ENCODE results near the gene GADD45GIP1. TPM values are rescaled to one million over a fixed set of nuclear protein-coding genes. Genes with fewer than 3 reads are reported as not detected.
A peak's percentile ranks its signal among the peaks of the same experiment; 100 is the strongest.
"Not testable (repeated sequence)": the region's sequence is repeated elsewhere in the genome, so short reads cannot be mapped to it uniquely, and the experiment has no call there.

The GADD45GIP1 gene
- total RNA-seq, 1 experiment from 2014 or later: 47.5 TPM

DNA sequence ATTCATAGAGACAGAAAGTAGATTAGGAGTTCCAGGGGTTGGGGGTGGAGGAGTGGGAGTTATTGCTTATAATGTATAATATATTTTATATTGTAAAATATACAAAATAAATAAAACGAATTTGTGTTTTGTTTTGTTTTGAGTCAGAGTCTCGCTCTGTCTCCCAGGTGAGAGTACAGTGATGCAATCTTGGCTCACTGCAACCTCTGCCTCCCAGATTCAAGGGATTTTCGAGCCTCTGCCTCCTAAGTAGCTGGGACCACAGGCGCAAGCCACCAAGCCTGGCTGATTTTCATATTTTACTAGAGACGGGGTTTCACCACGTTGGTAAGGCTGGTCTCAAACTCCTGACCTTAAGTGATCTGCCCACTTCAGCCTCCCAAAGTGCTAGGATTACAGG is 2.5 kb upstream of the GADD45GIP1 start:
- Mint-ChIP-seq H3K36me3 (ENCODE audit: insufficient read depth, unreplicated experiment) (peaks cover 5% of the 10 kb centered on the region), H3K9me3 (ENCODE audit: unreplicated experiment) (no peaks in the 10 kb centered on the region), H3K27ac (ENCODE audit: low read depth, unreplicated experiment) (no peak overlapping the region), H3K4me1 (ENCODE audit: insufficient read depth, unreplicated experiment) (peaks cover 16% of the 10 kb centered on the region), H3K27me3 (ENCODE audit: insufficient read depth, unreplicated experiment) (no peaks in the 10 kb centered on the region), H3K4me3 (ENCODE audit: unreplicated experiment) (no peak overlapping the region)
- POLR2A ChIA-PET: interaction anchor here (1.7 to 2.0 kb wide), 2 partner anchors 12 to 13 kb away, joined by 3 to 4 read pairs; no protein-coding TSS in a partner anchor
- no peak for DNase-seq (ENCODE audit: unreplicated experiment)
- CTCF ChIA-PET: interaction anchor here (0.6 kb wide), 1 partner anchor 439 kb away, joined by 3 read pairs; no protein-coding TSS in a partner anchor
- intact Hi-C loops (cut with micrococcal nuclease): no loop called here
- no TSS peak for BruUV-seq (replicated peaks)
- TF ChIP-seq, protein P1, sequence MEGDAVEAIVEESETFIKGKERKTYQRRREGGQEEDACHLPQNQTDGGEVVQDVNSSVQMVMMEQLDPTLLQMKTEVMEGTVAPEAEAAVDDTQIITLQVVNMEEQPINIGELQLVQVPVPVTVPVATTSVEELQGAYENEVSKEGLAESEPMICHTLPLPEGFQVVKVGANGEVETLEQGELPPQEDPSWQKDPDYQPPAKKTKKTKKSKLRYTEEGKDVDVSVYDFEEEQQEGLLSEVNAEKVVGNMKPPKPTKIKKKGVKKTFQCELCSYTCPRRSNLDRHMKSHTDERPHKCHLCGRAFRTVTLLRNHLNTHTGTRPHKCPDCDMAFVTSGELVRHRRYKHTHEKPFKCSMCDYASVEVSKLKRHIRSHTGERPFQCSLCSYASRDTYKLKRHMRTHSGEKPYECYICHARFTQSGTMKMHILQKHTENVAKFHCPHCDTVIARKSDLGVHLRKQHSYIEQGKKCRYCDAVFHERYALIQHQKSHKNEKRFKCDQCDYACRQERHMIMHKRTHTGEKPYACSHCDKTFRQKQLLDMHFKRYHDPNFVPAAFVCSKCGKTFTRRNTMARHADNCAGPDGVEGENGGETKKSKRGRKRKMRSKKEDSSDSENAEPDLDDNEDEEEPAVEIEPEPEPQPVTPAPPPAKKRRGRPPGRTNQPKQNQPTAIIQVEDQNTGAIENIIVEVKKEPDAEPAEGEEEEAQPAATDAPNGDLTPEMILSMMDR (IDR thresholded peaks at IDR 0.05; ENCODE audit: unreplicated experiment): no peak

GRCh38 chr19:12957389-12957952 is 448 bp upstream of the GADD45GIP1 start:
- peak overlapping the region; percentile 83 for H3K4me3 Mint-ChIP-seq (ENCODE audit: unreplicated experiment)
- intact Hi-C loops (cut with micrococcal nuclease); H3K9me3 Mint-ChIP-seq (ENCODE audit: unreplicated experiment); BruUV-seq (replicated peaks); DNase-seq (ENCODE audit: unreplicated experiment); H3K27me3 Mint-ChIP-seq (ENCODE audit: insufficient read depth, unreplicated experiment): not testable (repeated sequence)
- ChIA-PET POLR2A (interaction anchor here (1.0 to 3.6 kb wide), 4 partner anchors 8 to 237 kb away, joined by 3 to 51 read pairs (median 10); partner anchors contain the start of gene RAD23A), CTCF (interaction anchor here (0.6 to 6.1 kb wide), 4 partner anchors 8 to 181 kb away, joined by 3 to 39 read pairs (median 4); no protein-coding TSS in a partner anchor)
- H3K36me3 Mint-ChIP-seq (ENCODE audit: insufficient read depth, unreplicated experiment): peaks cover 21% of the 10 kb centered on the region
- peaks cover 23% of the 10 kb centered on the region for H3K4me1 Mint-ChIP-seq (ENCODE audit: insufficient read depth, unreplicated experiment)
- peak overlapping the region; percentile 89 for H3K27ac Mint-ChIP-seq (ENCODE audit: low read depth, unreplicated experiment)

GRCh38 chr19:12955996-12956395 is 1.0 kb downstream of the GADD45GIP1 start:
- peaks cover 23% of the 10 kb centered on the region for H3K4me1 Mint-ChIP-seq (ENCODE audit: insufficient read depth, unreplicated experiment)
- CTCF ChIA-PET: interaction anchor here (1.6 to 6.1 kb wide), 2 partner anchors 9 to 105 kb away, joined by 3 to 39 read pairs; no protein-coding TSS in a partner anchor
- BruUV-seq (replicated peaks): TSS peak; percentile 46
- no peak for DNase-seq (ENCODE audit: unreplicated experiment)
- peaks cover 35% of the 10 kb centered on the region for H3K36me3 Mint-ChIP-seq (ENCODE audit: insufficient read depth, unreplicated experiment)
- TF ChIP-seq, protein P1 (IDR thresholded peaks at IDR 0.05; ENCODE audit: unreplicated experiment): no peak
- intact Hi-C loops (cut with micrococcal nuclease): no loop called here
- no peaks in the 10 kb centered on the region for H3K27me3 Mint-ChIP-seq (ENCODE audit: insufficient read depth, unreplicated experiment)
- POLR2A ChIA-PET: interaction anchor here (0.6 to 3.6 kb wide), 13 partner anchors 8 to 885 kb away, joined by 3 to 51 read pairs (median 3); partner anchors contain the start of genes FARSA, JUNB and RAD23A
- H3K4me3 Mint-ChIP-seq (ENCODE audit: unreplicated experiment): peak overlapping the region; percentile 83
- H3K27ac Mint-ChIP-seq (ENCODE audit: low read depth, unreplicated experiment): peak overlapping the region; percentile 89
- H3K9me3 Mint-ChIP-seq (ENCODE audit: unreplicated experiment): no peaks in the 10 kb centered on the region

- Mint-ChIP-seq H3K27ac (ENCODE audit: low read depth, unreplicated experiment) (peak overlapping the region; percentile 89), H3K36me3 (ENCODE audit: insufficient read depth, unreplicated experiment) (peaks cover 39% of the 10 kb centered on the region), H3K4me3 (ENCODE audit: unreplicated experiment) (peak overlapping the region; percentile 83), H3K4me1 (ENCODE audit: insufficient read depth, unreplicated experiment) (peaks cover 23% of the 10 kb centered on the region)
- DNase-seq (ENCODE audit: unreplicated experiment); H3K9me3 Mint-ChIP-seq (ENCODE audit: unreplicated experiment); intact Hi-C loops (cut with micrococcal nuclease); BruUV-seq (replicated peaks); H3K27me3 Mint-ChIP-seq (ENCODE audit: insufficient read depth, unreplicated experiment): not testable (repeated sequence)
- POLR2A ChIA-PET: interaction anchor here (0.7 to 3.6 kb wide), 11 partner anchors 8 to 885 kb away, joined by 3 to 51 read pairs (median 4); partner anchors contain the start of genes FARSA, GCDH, JUNB and RAD23A
- CTCF ChIA-PET: interaction anchor here (0.6 to 6.1 kb wide), 4 partner anchors 10 to 475 kb away, joined by 3 to 39 read pairs (median 3); no protein-coding TSS in a partner anchor
Observed at GRCh38 chr19:12955575-12955974, 1.4 kb downstream of the GADD45GIP1 start.

GRCh38 chr19:12954612-12954962 is 2.4 kb downstream of the GADD45GIP1 start:
- ChIA-PET POLR2A (interaction anchor here (0.8 to 3.6 kb wide), 10 partner anchors 9 to 198 kb away, joined by 3 to 51 read pairs (median 4); partner anchors contain the start of genes FARSA, GCDH and RAD23A), CTCF (interaction anchor here (0.7 to 6.1 kb wide), 2 partner anchors 11 to 328 kb away, joined by 3 to 39 read pairs; no protein-coding TSS in a partner anchor)
- DNase-seq (ENCODE audit: unreplicated experiment): no peak
- H3K36me3 Mint-ChIP-seq (ENCODE audit: insufficient read depth, unreplicated experiment): peaks cover 49% of the 10 kb centered on the region
- H3K9me3 Mint-ChIP-seq (ENCODE audit: unreplicated experiment): no peaks in the 10 kb centered on the region
- TF ChIP-seq, protein P1 (IDR thresholded peaks at IDR 0.05; ENCODE audit: unreplicated experiment): no peak
- peak overlapping the region; percentile 36 for H3K27ac Mint-ChIP-seq (ENCODE audit: low read depth, unreplicated experiment)
- BruUV-seq (replicated peaks): no TSS peak
- peaks cover 29% of the 10 kb centered on the region for H3K4me1 Mint-ChIP-seq (ENCODE audit: insufficient read depth, unreplicated experiment)
- H3K27me3 Mint-ChIP-seq (ENCODE audit: insufficient read depth, unreplicated experiment): no peaks in the 10 kb centered on the region
- intact Hi-C loops (cut with micrococcal nuclease): no loop called here
- peak overlapping the region; percentile 83 for H3K4me3 Mint-ChIP-seq (ENCODE audit: unreplicated experiment)
